SK-MEL-5 (cell line): ENCODE results near the gene BCS1L. TPM values are rescaled to one million over a fixed set of nuclear protein-coding genes. Genes with fewer than 3 reads are reported as not detected.

Experiments used
- DNase-seq: peaks from one replicate; pipeline ENCODE4 v3.0.0-alpha.2; 2016; ENCODE audit warnings: low read depth, low spot score
- in situ Hi-C: cut with HindIII; loops from 2 replicates; pipeline ENCODE4 v1.10.0; 2016; ENCODE audit warnings: low sequenced_read_pairs, high pct_unique_total_duplicates, low pct_unique_long_range_greater_than_20kb
- total RNA-seq: library from RNA; depleted of rRNA; stranded (reverse); fragments of >200 nt; shearing (Covaris generic); gene quantifications from 2 replicates; pipeline ENCODE4 v1.2.3, GENCODE V29; 2014; rRNA removed

The BCS1L gene
- total RNA-seq, 1 experiment from 2014 or later, result 28.1 TPM

DNA sequence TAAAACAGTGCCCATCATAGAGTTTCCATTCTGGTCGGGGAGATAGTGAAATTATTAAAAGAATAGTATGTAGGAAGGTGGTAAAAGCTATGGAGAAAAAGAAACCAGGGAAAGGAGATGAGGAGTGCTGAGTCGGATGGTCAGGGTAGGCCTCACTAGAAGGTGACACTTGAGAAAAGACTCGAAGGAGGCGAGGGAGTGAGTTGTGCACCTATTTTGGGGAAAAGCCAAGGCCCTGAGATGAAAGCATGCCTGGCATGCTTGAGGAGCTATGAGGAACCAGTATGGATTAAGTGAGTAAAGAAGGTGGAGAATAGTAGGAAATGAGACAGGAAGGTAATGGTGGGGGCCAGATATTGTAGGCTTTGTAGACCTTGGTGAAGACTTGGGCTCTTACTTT is 43.9 kb downstream of the BCS1L start:
- no peak for DNase-seq
- in situ Hi-C loops, result no loop called here

DNA sequence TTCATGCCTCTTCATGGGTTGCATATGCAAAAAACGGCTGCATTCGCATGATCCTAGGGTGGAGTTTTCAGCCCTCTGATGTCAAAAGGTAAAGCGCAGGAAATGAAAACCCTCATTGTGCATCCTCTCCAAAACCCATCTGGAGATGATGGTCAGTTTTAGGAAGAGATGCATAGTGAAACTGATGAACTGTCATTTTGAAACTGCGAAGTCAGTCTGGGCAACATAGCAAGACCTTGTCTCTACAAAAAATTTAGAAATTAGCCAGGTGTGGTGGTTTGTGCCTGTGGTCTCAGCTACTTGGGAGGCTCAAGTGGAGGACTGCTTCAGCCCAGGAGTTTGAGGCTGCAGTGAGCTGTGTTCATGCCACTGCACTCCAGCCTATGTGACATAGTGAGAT is 48.6 kb downstream of the BCS1L start:
- no peak for DNase-seq
- in situ Hi-C loops, result no loop called here

DNA sequence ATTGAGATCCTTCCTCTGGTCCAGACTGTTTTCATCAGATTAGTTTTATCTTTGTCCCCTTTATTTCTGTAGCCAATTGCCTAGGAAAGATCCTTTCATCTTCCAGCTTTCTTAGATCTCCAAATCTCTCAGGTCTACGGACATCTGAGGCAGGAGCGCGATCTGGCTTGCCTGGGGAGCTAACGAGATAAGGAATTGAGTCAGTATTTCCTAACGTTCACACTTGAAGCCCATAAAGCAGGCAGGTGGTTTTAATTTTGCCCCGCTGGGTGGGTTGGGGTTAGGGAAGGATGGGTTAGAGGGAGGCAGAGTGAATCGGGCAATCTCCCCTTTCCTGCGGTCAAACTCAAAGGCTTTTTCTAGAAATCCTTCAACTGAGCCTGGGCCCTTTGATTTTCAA is 50.4 kb downstream of the BCS1L start:
- in situ Hi-C loops, result no loop called here
- no peak for DNase-seq

DNA sequence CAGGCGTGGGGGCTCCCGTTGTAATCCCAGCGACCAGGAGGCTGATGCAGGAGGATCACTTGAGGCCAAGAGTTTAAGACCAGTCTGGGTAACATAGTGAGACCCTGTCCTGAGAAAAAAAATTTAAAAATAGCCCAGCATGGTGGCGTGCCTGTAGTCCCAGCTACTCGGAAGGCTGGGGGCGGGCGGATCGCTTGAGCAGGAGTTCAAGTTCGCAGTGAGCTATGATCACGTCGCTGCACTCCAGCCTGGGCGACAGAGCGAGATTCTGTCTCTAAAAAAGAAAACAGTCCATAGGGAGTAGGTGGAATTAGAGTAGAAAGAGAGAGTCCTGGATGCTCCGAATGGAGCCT is 50.8 kb downstream of the BCS1L start:
- in situ Hi-C loops, result no loop called here
- DNase-seq, result no peak

DNA sequence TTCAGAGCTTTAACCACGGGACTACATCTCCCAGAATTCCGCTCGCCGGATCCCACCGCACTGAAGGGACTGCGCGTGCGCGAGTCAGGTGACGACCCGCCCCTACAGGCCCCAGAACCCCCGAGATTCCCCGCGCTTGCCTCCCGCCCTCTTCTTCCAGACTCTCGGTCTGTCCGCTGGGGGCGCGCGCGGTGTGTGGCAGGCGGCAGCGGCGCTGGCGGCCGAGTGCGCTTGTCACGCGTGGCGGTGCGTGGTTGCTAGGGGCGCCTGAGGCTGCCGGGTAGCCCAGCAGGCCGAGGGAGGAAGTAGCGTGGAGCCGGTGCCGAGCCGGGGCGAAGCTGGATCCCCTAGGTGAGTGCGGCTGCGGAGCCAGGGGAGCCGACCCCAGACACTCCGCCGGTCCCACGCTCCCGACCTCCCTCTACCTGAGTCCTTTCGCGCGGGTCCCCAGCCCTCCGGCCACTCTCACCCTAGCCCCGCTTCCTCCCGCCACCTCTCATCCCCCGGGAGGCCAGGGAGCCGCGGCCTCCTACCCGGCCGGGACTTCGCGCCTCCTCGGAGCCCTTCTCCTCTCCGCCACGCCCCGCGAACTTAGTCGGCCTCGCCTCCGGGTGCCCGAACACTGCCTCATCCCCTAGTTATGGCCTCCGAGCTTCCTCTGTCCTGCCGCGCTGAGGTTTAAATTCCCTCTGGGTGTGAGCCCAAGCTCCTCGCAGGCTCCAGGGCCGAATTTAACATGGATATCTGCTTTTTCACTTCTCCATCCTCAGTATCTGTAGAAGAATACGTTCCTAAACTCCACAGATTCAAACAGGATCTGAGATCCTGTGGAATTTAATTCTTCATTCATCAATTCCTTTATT is 51.4 kb downstream of the BCS1L start, which contains the start of gene TTLL4:
TSS of gene TTLL4 (plus strand) at position 149 of the 863 bp plus-strand sequence. CDS start 26,842 bp downstream, outside the sequence.
- in situ Hi-C loops, result no loop called here
- DNase-seq, result peak; percentile 96

DNA sequence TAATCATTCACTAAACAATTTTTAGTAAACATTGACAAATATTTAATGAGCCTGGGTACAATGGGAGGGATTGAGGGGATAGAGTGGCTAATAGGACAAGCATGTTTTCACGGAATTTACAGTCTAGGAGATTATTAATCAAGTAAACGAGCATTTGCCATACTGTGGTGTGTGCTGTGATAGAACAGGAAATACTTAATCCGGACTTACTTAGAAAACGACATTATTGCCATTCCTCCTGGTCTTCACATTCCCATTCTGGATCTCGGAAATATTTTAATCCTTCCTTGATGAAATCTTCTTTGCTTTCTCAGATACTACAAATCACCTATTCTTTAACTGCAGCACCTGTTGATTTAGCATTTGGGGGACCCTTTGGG is 52.1 kb downstream of the BCS1L start:
- DNase-seq, result peak; percentile 7
- in situ Hi-C loops, result no loop called here

Other genes with a start within 250 kb of the BCS1L start
- gene VIL1, start 240.6 kb upstream of the BCS1L start, total RNA-seq, result 0.05 and 0.11 TPM in 2 replicates
- 6.0 and 7.4 TPM in 2 replicates for gene USP37, start 91.3 kb upstream of the BCS1L start, total RNA-seq
- 66.4 and 68.3 TPM in 2 replicates for gene CNOT9, start 90.8 kb upstream of the BCS1L start, total RNA-seq
- 0.32 and 0.53 TPM in 2 replicates for gene PLCD4, start 51.8 kb upstream of the BCS1L start, total RNA-seq
- gene ZNF142, start 60 bp upstream of the BCS1L start, total RNA-seq, result 4.7 and 6.3 TPM in 2 replicates
- 32.1 and 42.0 TPM in 2 replicates for gene RNF25, start 12.3 kb downstream of the BCS1L start, total RNA-seq
- 11.3 and 12.6 TPM in 2 replicates for gene STK36, start 12.4 kb downstream of the BCS1L start, total RNA-seq
- gene TTLL4, start 51.2 kb downstream of the BCS1L start, total RNA-seq, result 32.3 and 41.4 TPM in 2 replicates
- gene CYP27A1, start 122.5 kb downstream of the BCS1L start, total RNA-seq, result 57.1 and 61.8 TPM in 2 replicates
- not detected in 2 replicates for gene PRKAG3, start 172.1 kb downstream of the BCS1L start, total RNA-seq
- gene WNT6, start 200.1 kb downstream of the BCS1L start, total RNA-seq, result not detected in 2 replicates
- gene WNT10A, start 221.2 kb downstream of the BCS1L start, total RNA-seq, result 0.05 and 0.11 TPM in 2 replicates